Endothelial cell of umbilical vein (primary cell): ENCODE measurements around the gene HDAC4.

Experiments used
- CTCF ChIP-seq, 2 donors: IDR thresholded peaks; 1 replicate in 1 of 2; 2 replicates in 1 of 2; pipeline ENCODE4 v1.5.1; 2011; ENCODE audit warnings: low read length in 2 of 2, mild to moderate bottlenecking in 2 of 2, moderate library complexity in 2 of 2, control low read depth in 1 of 2, inconsistent platforms in 1 of 2, low read depth in 1 of 2; ENCODE audit not compliant: insufficient read depth in 1 of 2; ENCODE audit errors: extremely low read depth in 1 of 2
- EZH2 ChIP-seq: IDR thresholded peaks from 2 replicates; pipeline ENCODE4 v1.6.1; 2012; ENCODE audit warnings: borderline replicate concordance, low read depth, mild to moderate bottlenecking, moderate library complexity, low read length, inconsistent platforms; ENCODE audit not compliant: severe bottlenecking
- FOS ChIP-seq: IDR thresholded peaks from 2 replicates; pipeline ENCODE4 v1.6.1; 2011; ENCODE audit warnings: mild to moderate bottlenecking, low read length, moderate library complexity, borderline replicate concordance; ENCODE audit not compliant: insufficient read depth
- JUN ChIP-seq: IDR thresholded peaks from 2 replicates; pipeline ENCODE4 v1.6.1; 2011; ENCODE audit warnings: borderline replicate concordance, low read depth; ENCODE audit not compliant: insufficient read length, insufficient read depth
- MAX ChIP-seq: IDR thresholded peaks from 2 replicates; pipeline ENCODE4 v1.6.1; 2011; ENCODE audit not compliant: insufficient read depth, insufficient read length
- MYC ChIP-seq: IDR thresholded peaks from one replicate; pipeline ENCODE4 v1.6.1; 2011; ENCODE audit warnings: mild to moderate bottlenecking, low read depth, low read length
- POLR2A ChIP-seq: IDR thresholded peaks from 2 replicates; pipeline ENCODE4 v1.6.1; 2012; ENCODE audit warnings: low read depth, mild to moderate bottlenecking, control low read depth, low read length
- POLR2AphosphoS5 ChIP-seq: IDR thresholded peaks from 2 replicates; pipeline ENCODE4 v1.6.1; 2012; ENCODE audit warnings: low read depth, mild to moderate bottlenecking, control low read depth, low read length, moderate library complexity; ENCODE audit not compliant: insufficient read depth

GRCh38 chr2:239381709-239382134, 19.1 kb downstream of the HDAC4 start:
- no peak for TF ChIP-seq EZH2
- no peak for TF ChIP-seq POLR2A
- no peak for TF ChIP-seq MAX
- TF ChIP-seq CTCF (IDR thresholded peaks at IDR 0.05; ENCODE audit: extremely low read depth in 1 of 2, insufficient read depth in 1 of 2, low read depth in 1 of 2, low read length in 2 of 2), result no peak
- TF ChIP-seq JUN, result no peak
- no peak for TF ChIP-seq POLR2AphosphoS5
- TF ChIP-seq FOS, result no peak
- no peak for TF ChIP-seq MYC
